Measurements from ENCODE around the gene CCR3.

Gene CCR3

GRCh38 chr3:46272028-46272451 is 29.8 kb downstream of the CCR3 start:
- no peak for DNase-seq (ENCODE audit: low read depth in 2 of 2)

- DNase-seq (ENCODE audit: low read depth in 2 of 2), result no peak
Measured at GRCh38 chr3:46276497-46277099, 34.3 kb downstream of the CCR3 start.

- DNase-seq (ENCODE audit: low read depth in 2 of 2), result no peak
Measured at GRCh38 chr3:46277476-46277875, 35.2 kb downstream of the CCR3 start.

- DNase-seq (ENCODE audit: low read depth in 2 of 2), result no peak
Measured at GRCh38 chr3:46278816-46279672, 36.8 kb downstream of the CCR3 start.

- DNase-seq (ENCODE audit: low read depth in 2 of 2), result no peak
Measured at GRCh38 chr3:46280105-46280797, 38.0 kb downstream of the CCR3 start.

GRCh38 chr3:46281551-46281950 is 39.3 kb downstream of the CCR3 start:
- no peak for DNase-seq (ENCODE audit: low read depth in 2 of 2)

GRCh38 chr3:46282041-46282440 is 39.8 kb downstream of the CCR3 start:
- no peak for DNase-seq (ENCODE audit: low read depth in 2 of 2)

GRCh38 chr3:46282696-46283095 is 40.4 kb downstream of the CCR3 start:
- no peak for DNase-seq (ENCODE audit: low read depth in 2 of 2)

GRCh38 chr3:46283881-46284450 is 41.7 kb downstream of the CCR3 start:
- no peak for DNase-seq (ENCODE audit: low read depth in 2 of 2)

GRCh38 chr3:46284981-46285683 is 42.9 kb downstream of the CCR3 start:
- DNase-seq (ENCODE audit: low read depth in 2 of 2), result no peak

GRCh38 chr3:46285931-46286619 is 43.8 kb downstream of the CCR3 start:
- no peak for DNase-seq (ENCODE audit: low read depth in 2 of 2)

GRCh38 chr3:46286947-46287565 is 44.8 kb downstream of the CCR3 start:
- DNase-seq (ENCODE audit: low read depth in 2 of 2), result no peak

- no peak for DNase-seq (ENCODE audit: low read depth in 2 of 2)
Measured at GRCh38 chr3:46289551-46289950, 47.3 kb downstream of the CCR3 start.

GRCh38 chr3:46289966-46290365 is 47.7 kb downstream of the CCR3 start:
- no peak for DNase-seq (ENCODE audit: low read depth in 2 of 2)

GRCh38 chr3:46291046-46291445 is 48.8 kb downstream of the CCR3 start:
- DNase-seq (ENCODE audit: low read depth in 2 of 2), result no peak

GRCh38 chr3:46293035-46293724 is 50.9 kb downstream of the CCR3 start:
- DNase-seq (ENCODE audit: low read depth in 2 of 2), result no peak

- no peak for DNase-seq (ENCODE audit: low read depth in 2 of 2)
Measured at GRCh38 chr3:46293991-46294833, 52.0 kb downstream of the CCR3 start.

GRCh38 chr3:46296826-46297225 is 54.6 kb downstream of the CCR3 start:
- no peak for DNase-seq (ENCODE audit: low read depth in 2 of 2)

Data from fibroblast of skin of left quadriceps (primary cell).